ENCODE measurements around the gene RCBTB2.
"Not testable (repeated sequence)": the region's sequence is repeated elsewhere in the genome, so short reads cannot be mapped to it uniquely, and the experiment has no call there.

Gene RCBTB2

GRCh38 chr13:48532506-48533499 is at the start of gene RCBTB2:
Gene RCBTB2 (minus strand): TSS chr13:48533080. CDS start chr13:48521939, 11,141 bp downstream.
- H3K4me3 ChIP-seq (ENCODE audit: low read depth, low read length), result peak within 1 kb of the TSS; percentile 89
- no peak for TF ChIP-seq CTCF (IDR thresholded peaks at IDR 0.05; ENCODE audit: low read depth, low read length)

DNA sequence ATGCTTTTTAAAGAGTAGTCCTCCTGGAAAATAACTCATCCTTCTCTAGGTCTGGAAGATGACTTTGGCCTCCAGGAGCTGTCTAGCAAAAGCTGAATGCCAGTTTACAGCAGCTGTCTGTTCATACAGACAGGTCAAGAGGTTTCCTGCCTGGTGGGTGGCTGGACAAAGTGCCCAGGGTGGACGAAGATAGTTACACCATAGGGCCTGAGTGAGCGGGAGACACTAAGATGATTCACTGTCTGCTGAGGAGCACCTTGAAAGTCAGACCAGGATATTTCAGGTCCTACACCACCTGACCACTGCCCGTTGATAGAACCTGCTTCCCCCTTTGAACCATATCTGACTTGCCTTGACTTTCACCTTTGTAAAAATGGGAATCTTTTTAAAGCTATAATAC is 49.2 kb upstream of the RCBTB2 start:
- H3K4me3 ChIP-seq (ENCODE audit: low read depth, low read length), result no peak overlapping the region
- TF ChIP-seq CTCF (IDR thresholded peaks at IDR 0.05; ENCODE audit: low read depth, low read length), result no peak

GRCh38 chr13:48580896-48581295 is 48.0 kb upstream of the RCBTB2 start:
- TF ChIP-seq CTCF (IDR thresholded peaks at IDR 0.05; ENCODE audit: low read depth, low read length), result no peak
- no peak overlapping the region for H3K4me3 ChIP-seq (ENCODE audit: low read depth, low read length)

DNA sequence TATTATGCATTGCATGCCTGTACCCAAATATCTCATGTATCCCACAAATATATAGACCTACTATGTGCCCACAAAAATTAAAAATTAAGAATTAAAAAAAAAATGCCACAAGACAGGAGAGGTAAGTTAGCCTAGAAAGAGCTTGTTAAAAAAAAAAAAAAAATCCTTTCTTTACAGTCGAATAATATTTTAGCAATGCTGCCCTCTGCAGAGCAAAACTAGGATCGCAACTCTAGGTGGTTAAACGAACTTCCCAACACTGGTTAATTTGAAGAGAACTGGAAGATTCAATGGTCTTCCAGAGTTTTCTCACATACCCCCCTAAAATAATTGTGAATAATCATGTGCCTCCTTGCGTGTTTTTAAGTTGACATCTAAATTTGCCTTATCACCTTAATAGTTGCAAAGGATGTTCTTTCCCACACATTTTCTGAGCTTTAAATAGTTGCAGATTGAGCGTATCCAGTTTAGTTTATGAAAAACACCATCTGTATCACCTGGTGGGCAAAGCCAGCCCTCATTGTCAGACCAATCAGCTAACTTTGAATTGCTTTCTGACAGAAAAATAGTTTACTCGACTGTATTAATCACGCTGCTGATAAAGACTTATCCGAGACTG is 47.4 kb upstream of the RCBTB2 start:
- H3K4me3 ChIP-seq (ENCODE audit: low read depth, low read length), result no peak overlapping the region
- 0 out of 2 replicates have a peak, but pooled peaks have one; percentile 32 for TF ChIP-seq CTCF (IDR thresholded peaks at IDR 0.05; ENCODE audit: low read depth, low read length)

GRCh38 chr13:48579919-48580180 is 47.0 kb upstream of the RCBTB2 start:
- H3K4me3 ChIP-seq (ENCODE audit: low read depth, low read length), result not testable (repeated sequence)

- TF ChIP-seq CTCF (IDR thresholded peaks at IDR 0.05; ENCODE audit: low read depth, low read length), result no peak
- H3K4me3 ChIP-seq (ENCODE audit: low read depth, low read length), result no peak overlapping the region
These were observed 46.5 kb upstream of the RCBTB2 start for GRCh38 chr13:48579165-48579918.

DNA sequence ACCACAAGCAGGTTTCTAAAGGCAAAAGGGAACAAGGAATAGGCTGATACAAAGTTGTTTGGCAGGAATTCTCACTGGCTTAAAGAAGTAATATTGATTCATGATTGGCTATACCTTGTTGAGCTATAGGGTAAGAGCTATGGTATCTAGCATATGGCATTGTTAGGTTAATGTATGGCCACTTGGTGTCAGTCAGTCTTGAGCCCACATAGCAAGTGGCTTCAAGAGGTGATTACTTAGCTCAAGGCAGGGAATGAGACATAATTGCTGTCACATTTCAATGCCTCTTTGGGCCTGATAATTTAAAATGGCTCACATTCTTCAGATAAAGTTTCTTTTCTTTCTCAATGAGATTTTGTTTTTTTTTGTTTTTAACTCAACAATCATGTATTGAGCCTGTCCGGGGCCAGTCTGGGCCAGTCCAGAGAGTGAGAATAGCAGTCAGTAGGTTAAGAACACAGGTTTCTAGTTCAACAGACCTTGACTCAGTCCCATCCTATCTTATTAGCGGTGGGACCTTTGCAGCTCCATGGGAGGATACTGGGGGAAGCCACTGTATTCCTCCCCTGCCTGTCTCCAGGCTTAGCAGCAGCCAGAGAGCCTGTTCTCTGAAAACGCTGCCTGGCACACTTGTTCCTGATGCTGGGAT is 45.8 kb upstream of the RCBTB2 start:
- no peak overlapping the region for H3K4me3 ChIP-seq (ENCODE audit: low read depth, low read length)
- no peak for TF ChIP-seq CTCF (IDR thresholded peaks at IDR 0.05; ENCODE audit: low read depth, low read length)
